ENCODE results near the gene C1D. TPM values are rescaled to one million over a fixed set of nuclear protein-coding genes. Genes with fewer than 3 reads are reported as not detected.

Gene C1D
- total RNA-seq, 1 experiment from 2014 or later: 36.1 TPM

- no peak overlapping the region for H3K27ac ChIP-seq
- no peaks in the 10 kb centered on the region for H3K9me3 ChIP-seq (replicated peaks)
- no peak for DNase-seq
- no peak overlapping the region for H3K4me3 ChIP-seq
- no peaks in the 10 kb centered on the region for H3K27me3 ChIP-seq
- peaks cover 19% of the 10 kb centered on the region for H3K36me3 ChIP-seq
- no peaks in the 10 kb centered on the region for H3K4me1 ChIP-seq
Observed at GRCh38 chr2:68043695-68044094, 19.1 kb downstream of the C1D start.

DNA sequence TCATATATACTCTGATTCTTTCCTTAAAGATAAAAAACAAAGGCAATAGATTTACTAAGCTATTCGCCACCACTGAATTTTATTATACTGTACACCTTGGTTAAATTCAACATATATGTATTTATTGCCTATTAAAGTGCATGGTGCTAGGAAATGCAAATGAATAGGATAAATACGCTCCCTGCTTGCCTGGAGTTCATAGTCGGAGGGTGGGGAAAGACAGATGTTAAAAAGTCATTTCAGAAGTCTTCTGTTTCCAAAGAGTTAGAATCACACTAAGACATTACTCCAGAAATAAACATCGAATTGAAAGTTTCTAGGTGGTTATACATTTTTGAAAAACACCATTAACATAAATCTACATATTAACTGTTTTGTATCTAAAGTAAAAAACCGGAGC, 19.8 kb downstream of the C1D start:
- Histone ChIP-seq H3K27ac (no peak overlapping the region), H3K4me1 (no peaks in the 10 kb centered on the region), H3K9me3 (replicated peaks) (no peaks in the 10 kb centered on the region), H3K36me3 (peaks cover 19% of the 10 kb centered on the region), H3K4me3 (no peak overlapping the region), H3K27me3 (no peaks in the 10 kb centered on the region)
- no peak for DNase-seq

DNA sequence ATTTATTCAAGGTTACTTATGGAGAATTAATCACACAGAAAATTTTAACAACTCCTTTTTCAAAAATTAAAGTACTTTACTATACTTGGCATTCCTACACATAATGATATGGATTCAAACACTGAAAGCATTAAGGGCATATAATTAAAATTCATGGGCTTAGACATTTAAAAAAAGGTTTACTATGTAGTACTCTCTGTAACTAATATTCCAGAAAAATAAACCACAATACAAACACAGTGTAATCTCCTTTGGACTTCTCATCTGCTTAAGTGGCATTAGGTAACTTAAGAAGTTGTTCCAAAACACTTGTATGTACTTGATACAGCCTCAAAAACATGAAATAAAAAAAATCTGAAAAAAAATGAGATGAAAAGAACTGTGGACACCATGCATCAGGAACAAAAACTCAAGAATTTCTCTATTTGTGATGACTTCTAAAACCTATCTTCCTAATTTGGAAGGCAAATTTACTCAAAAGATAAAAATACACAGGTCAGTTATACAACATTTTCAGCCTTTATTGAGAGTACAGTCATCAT, 21.0 kb downstream of the C1D start:
- no peak for DNase-seq
- Histone ChIP-seq H3K9me3 (replicated peaks) (no peaks in the 10 kb centered on the region), H3K27me3 (no peaks in the 10 kb centered on the region), H3K27ac (no peak overlapping the region), H3K4me1 (no peaks in the 10 kb centered on the region), H3K4me3 (no peak overlapping the region), H3K36me3 (peaks cover 19% of the 10 kb centered on the region)

DNA sequence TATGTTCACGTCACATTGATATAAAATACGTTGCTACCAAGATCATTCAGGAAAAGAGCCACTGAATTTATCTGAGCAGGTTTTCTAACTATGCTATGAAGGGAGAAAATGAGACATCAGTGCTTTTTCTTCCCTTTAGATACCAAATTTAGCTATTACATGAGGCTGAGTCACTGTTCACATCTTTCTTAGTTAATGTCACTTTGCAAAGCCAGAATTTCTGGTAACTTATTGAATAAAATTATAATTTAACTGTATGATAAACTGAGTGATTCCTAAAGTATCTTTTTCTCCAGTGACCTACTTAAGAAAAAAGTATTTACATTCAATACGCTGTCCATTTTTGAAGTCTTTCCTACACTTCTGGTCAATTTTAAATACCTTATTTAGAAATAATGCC, 22.7 kb downstream of the C1D start:
- Histone ChIP-seq H3K27ac (no peak overlapping the region), H3K4me3 (no peak overlapping the region), H3K9me3 (replicated peaks) (no peaks in the 10 kb centered on the region), H3K36me3 (peaks cover 10% of the 10 kb centered on the region), H3K27me3 (no peaks in the 10 kb centered on the region), H3K4me1 (no peaks in the 10 kb centered on the region)
- DNase-seq: no peak

DNA sequence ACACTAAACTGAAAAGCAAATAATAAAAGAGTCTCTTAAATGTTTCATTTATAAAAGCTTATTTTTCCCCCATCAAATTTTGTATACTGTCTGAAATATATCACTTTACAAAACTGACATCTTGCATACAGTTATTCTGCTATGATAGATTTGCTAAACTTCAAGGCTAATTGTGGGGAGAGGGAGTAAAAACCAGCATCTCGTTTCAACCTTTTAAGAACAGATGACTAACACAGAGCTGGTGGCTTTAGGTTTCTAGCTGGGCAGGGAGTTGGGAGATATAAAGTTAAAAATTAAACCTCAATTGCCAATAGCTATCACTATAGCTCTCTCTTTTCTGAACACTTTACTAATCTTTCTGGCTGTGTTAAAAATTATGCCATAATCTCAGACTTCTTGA, 23.5 kb downstream of the C1D start:
- Histone ChIP-seq H3K36me3 (peaks cover 8% of the 10 kb centered on the region), H3K27ac (no peak overlapping the region)

GRCh38 chr2:68032702-68033101, 30.1 kb downstream of the C1D start:
- DNase-seq: no peak
- H3K4me3 ChIP-seq: no peak overlapping the region
- no peaks in the 10 kb centered on the region for H3K27me3 ChIP-seq
- no peaks in the 10 kb centered on the region for H3K9me3 ChIP-seq (replicated peaks)
- H3K27ac ChIP-seq: no peak overlapping the region
- no peaks in the 10 kb centered on the region for H3K36me3 ChIP-seq
- H3K4me1 ChIP-seq: no peaks in the 10 kb centered on the region

More for the DNA sequence above, 23.5 kb downstream of the C1D start:
- no peak overlapping the region for H3K4me3 ChIP-seq
- no peak for DNase-seq
- H3K27me3 ChIP-seq: no peaks in the 10 kb centered on the region
- no peaks in the 10 kb centered on the region for H3K9me3 ChIP-seq (replicated peaks)
- no peaks in the 10 kb centered on the region for H3K4me1 ChIP-seq

DNA sequence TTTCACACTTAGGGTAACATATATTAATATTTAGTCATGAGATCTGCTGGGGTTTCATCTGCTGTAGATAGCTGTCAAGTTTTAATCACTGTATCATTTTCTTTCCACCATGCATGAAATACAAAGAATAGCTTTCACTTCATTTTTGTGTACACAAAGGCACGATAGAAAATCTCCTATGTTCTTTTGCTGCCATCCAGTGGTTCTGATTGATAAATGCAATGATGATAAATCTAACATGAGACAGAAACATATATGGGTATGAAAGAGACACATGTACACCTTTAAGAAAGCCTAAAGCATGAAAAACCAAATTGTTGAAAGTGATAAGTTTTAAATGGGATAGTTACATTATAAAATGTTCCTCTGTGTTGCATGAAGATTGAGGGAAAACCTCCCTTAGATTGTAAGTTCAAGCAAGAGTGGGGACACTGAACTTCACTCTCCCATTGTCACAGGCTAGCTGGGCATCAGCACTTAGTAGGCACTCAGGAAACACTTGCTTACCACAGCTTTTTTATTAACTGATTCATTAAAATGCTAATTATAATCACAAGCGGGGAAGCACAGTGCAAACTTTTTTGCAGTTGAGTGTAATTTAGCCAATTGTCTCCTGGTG, 31.2 kb downstream of the C1D start:
- Histone ChIP-seq H3K27ac (no peak overlapping the region), H3K4me3 (no peak overlapping the region), H3K4me1 (no peaks in the 10 kb centered on the region), H3K27me3 (no peaks in the 10 kb centered on the region), H3K36me3 (no peaks in the 10 kb centered on the region), H3K9me3 (replicated peaks) (no peaks in the 10 kb centered on the region)
- peak in 1 of 2 experiments; percentile 73 for DNase-seq

- no peaks in the 10 kb centered on the region for H3K27me3 ChIP-seq
- no peaks in the 10 kb centered on the region for H3K9me3 ChIP-seq (replicated peaks)
- H3K27ac ChIP-seq: no peak overlapping the region
- no peak for DNase-seq
- no peaks in the 10 kb centered on the region for H3K4me1 ChIP-seq
- no peak overlapping the region for H3K4me3 ChIP-seq
- H3K36me3 ChIP-seq: no peaks in the 10 kb centered on the region
Observed at GRCh38 chr2:68031043-68031442, 31.8 kb downstream of the C1D start.

- Histone ChIP-seq H3K27ac (no peak overlapping the region), H3K4me1 (no peaks in the 10 kb centered on the region), H3K27me3 (no peaks in the 10 kb centered on the region), H3K36me3 (no peaks in the 10 kb centered on the region), H3K9me3 (replicated peaks) (no peaks in the 10 kb centered on the region), H3K4me3 (no peak overlapping the region)
- no peak for DNase-seq
Observed at GRCh38 chr2:68030529-68030928, 32.3 kb downstream of the C1D start.

DNA sequence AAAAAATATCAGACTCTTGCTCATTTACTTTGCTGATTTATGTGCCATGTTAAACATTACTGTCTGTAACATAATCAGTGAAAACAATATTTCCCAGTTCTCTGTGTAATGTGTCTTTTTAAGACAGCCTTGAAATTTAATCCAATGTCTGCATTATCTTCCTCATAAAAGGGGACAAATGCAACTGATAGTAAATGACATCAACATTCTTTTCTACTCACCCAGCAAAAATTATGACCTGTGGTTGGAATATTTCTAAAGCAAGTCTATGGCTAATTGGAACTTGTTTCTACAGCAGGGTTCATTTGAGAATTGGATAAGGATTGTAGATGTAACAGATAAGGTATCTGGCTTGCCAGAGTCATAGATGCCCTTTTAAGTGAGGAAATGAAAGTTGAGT, 34.8 kb downstream of the C1D start:
- no peaks in the 10 kb centered on the region for H3K36me3 ChIP-seq
- H3K27ac ChIP-seq: no peak overlapping the region
- no peaks in the 10 kb centered on the region for H3K27me3 ChIP-seq
- peak in 1 of 2 experiments; percentile 5 for DNase-seq
- H3K4me3 ChIP-seq: no peak overlapping the region
- H3K9me3 ChIP-seq (replicated peaks): no peaks in the 10 kb centered on the region
- H3K4me1 ChIP-seq: no peaks in the 10 kb centered on the region

GRCh38 chr2:68024450-68024849, 38.4 kb downstream of the C1D start:
- Histone ChIP-seq H3K27ac (no peak overlapping the region), H3K4me1 (no peaks in the 10 kb centered on the region), H3K9me3 (replicated peaks) (no peaks in the 10 kb centered on the region), H3K27me3 (no peaks in the 10 kb centered on the region), H3K4me3 (no peak overlapping the region), H3K36me3 (no peaks in the 10 kb centered on the region)
- no peak for DNase-seq

DNA sequence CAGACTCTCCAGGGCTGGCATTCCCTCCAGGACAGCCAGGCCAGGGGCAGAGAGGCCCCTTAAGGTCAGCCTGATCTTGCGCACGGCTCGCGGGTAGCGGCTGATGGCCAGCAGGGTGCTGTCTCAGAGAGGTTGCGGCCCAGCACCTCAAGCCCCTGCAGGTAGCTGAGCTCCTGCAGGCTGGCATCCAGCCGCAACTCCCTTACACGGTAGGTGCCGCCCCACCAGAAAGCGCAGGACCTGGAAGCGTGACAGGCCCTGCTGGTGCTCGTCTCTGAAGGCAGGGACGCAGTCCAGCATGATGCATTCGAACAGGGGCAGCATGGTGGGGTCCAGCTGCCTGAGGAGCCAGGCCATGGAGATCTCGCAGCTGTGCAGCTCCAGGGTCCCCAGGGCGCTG, 38.9 kb downstream of the C1D start:
- H3K4me1 ChIP-seq: no peaks in the 10 kb centered on the region
- no peak for DNase-seq
- no peak overlapping the region for H3K27ac ChIP-seq
- no peaks in the 10 kb centered on the region for H3K9me3 ChIP-seq (replicated peaks)
- no peaks in the 10 kb centered on the region for H3K27me3 ChIP-seq
- H3K4me3 ChIP-seq: no peak overlapping the region
- no peaks in the 10 kb centered on the region for H3K36me3 ChIP-seq

- H3K9me3 ChIP-seq (replicated peaks): no peaks in the 10 kb centered on the region
- H3K27me3 ChIP-seq: no peaks in the 10 kb centered on the region
- H3K4me1 ChIP-seq: no peaks in the 10 kb centered on the region
- no peak overlapping the region for H3K4me3 ChIP-seq
- DNase-seq: no peak
- H3K36me3 ChIP-seq: no peaks in the 10 kb centered on the region
- H3K27ac ChIP-seq: no peak overlapping the region
Observed at GRCh38 chr2:68018727-68019126, 44.1 kb downstream of the C1D start.

DNA sequence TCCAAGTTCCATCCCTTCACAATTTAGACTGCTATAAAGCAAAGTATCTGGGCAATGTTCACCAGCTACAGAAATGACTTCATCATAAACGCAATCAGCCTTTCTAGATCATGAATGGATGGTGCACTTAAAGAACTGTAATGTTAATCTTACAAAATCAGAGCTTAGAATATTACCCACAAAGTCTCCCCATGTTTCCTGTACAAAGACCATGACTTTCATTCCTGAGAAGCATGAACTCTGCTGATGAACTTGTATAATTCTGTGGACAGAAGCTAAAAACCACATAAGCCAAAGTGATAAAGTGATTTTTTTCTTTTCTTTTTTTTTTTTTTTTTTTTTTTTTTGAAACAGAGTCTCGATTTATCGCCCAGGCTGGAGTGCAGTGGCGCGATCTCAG, 53.3 kb downstream of the C1D start:
- Histone ChIP-seq H3K4me1 (no peaks in the 10 kb centered on the region), H3K27me3 (no peaks in the 10 kb centered on the region), H3K9me3 (replicated peaks) (no peaks in the 10 kb centered on the region), H3K4me3 (no peak overlapping the region), H3K36me3 (no peaks in the 10 kb centered on the region), H3K27ac (no peak overlapping the region)
- DNase-seq: no peak

GRCh38 chr2:68000170-68000825, 62.5 kb downstream of the C1D start:
- no peaks in the 10 kb centered on the region for H3K9me3 ChIP-seq (replicated peaks)
- no peaks in the 10 kb centered on the region for H3K27me3 ChIP-seq
- DNase-seq: no peak
- no peaks in the 10 kb centered on the region for H3K36me3 ChIP-seq
- no peak overlapping the region for H3K4me3 ChIP-seq
- no peak overlapping the region for H3K27ac ChIP-seq
- no peaks in the 10 kb centered on the region for H3K4me1 ChIP-seq

DNA sequence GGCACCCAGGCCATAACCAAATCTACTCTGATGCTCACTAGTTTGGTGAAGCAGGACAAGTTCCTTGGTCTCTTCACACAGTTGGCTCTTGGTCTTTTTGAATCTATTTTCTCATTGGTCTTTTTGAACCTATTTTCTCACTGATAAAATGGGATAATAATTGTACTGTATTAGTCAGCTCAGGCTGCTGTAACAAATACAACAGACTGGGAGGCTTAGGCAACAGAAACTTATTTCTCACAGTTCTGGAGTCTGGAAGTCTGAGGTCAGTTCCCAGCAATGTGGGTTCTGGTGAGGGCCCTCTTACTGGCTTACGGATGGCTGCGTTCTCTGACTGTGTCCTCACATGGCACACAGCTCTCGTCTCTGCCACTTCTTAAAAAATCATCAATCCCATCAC, 63.5 kb downstream of the C1D start:
- Histone ChIP-seq H3K4me3 (no peak overlapping the region), H3K27me3 (no peaks in the 10 kb centered on the region), H3K9me3 (replicated peaks) (no peaks in the 10 kb centered on the region), H3K36me3 (no peaks in the 10 kb centered on the region), H3K4me1 (no peaks in the 10 kb centered on the region), H3K27ac (no peak overlapping the region)
- no peak for DNase-seq

All from SJCRH30 (cell line).